ENCODE results near the gene RPL32.

Gene RPL32

DNA sequence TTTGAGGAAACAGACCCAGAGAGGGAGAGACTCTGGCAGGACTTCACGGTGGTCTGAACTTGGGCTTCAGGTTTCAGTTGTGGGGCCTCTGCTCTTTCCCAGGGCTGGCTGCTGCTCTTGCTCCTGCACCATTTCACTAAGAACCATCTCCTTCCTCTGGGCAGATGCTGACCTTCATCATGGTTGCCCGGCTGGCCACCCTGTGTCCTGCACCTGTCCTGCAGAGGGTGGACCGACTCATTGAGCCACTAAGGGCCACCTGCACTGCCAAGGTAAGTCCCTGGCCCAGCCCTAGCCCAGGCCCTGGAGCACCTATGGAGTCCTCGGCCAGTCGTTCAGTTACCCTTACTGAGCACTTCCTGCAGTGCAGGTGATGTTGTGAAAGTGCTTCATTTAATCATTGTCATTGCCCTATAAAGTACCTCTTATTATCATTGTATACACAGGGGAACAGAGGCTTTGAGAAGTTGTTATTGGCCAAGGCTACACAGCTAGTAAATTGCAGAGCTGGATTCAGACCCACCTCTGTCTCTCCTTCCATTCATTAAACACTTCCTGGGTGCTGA, 10.0 kb downstream of the RPL32 start:
- DNase-seq, result no peak

DNA sequence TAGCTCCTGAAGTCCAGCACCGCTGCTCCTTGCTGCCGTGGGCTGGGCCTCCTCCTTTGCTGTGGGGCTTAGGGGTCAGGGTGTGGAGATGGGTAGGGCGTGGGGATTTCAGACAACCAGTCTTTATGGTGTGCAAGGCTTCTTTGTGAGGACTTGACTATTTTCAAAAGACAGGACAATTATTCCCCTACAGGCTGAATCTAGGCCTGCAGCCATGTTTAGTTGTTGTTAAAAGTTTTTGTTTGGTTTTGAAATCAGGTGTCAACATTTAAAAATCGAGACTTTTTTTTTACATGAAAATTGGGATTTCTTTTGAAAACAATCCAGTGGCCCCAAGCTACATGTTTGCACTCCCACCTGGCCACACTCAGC, 10.6 kb downstream of the RPL32 start:
- no peak for DNase-seq

DNA sequence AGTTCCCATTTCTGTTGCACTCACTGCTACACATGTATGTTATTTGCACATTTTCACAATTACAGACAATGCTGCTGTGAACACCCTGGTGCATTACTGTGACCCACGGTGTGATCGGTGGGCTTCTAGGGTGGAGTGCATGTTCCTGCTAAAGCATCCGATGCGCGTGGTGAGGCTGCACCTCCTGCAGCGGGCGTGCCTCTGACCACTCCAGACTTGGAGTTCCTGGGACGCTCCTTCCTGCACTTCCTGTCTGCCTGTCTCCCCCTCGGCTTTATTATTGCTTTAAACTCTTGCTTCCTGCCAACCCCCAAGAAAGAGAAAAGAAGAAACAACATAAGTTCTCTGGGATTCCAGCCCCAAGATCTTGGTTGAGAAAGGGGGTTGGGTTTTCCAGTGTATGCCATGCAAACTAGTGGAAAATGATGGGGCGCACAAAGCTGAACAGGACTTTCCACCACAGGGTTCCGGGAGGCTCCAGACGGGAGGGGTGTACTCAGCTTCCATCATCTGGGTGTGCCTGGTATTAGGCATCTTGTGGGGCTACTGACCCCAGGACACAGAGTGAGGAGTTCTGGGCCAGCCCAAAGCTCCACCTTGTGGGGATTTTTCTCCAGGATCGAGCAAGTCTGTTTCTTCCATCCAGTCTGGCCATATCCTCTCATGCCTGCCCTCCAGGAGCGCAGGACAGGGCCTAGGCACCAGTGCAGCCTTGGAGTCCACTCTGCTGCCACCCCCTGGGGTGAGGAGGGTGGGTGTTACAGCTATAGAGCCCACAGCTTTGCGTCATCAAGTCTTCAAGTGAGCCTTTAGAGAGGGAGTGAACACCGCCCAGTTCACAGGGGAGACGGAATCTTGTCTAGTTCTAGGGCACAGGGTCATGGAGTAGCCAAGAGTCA, 11.2 kb downstream of the RPL32 start:
- no peak for DNase-seq

DNA sequence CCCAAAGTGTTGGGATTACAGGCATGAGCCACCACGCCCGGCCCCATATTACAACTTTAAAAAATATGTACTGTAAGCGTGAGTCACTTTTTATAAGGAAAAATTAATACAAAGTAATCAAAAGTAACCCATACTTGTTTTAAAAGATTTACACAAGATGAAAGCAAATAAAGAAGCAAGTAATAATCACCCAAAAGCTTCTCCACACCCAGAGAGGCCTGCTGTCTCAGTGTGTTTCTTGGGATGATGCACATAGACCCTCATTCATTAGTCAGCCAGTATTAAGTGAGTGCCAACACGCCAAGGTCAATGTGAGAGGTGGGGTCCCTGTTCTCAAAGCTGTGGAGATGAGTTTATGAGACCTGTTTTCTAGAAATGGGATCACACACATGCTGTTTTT, 12.0 kb downstream of the RPL32 start:
- DNase-seq, result no peak

DNA sequence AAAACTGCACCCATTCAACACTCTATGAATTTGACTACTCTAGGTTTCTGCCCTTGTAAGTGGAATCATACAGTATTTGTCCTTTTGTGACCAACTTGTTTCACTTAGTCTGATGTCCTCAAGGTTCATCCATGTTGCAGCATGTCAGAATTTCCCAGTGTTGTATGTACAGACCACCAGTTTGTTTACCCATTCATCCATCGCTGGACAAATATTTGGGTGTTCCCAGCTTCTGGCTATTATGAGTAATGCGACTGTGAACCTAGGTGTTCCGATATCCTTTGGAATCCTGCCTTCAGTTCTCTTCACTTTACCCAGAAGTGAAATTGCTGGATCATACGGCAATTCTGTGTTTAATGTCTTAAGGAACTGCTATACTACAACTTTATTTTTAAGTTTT, 12.6 kb downstream of the RPL32 start:
- no peak for DNase-seq

DNA sequence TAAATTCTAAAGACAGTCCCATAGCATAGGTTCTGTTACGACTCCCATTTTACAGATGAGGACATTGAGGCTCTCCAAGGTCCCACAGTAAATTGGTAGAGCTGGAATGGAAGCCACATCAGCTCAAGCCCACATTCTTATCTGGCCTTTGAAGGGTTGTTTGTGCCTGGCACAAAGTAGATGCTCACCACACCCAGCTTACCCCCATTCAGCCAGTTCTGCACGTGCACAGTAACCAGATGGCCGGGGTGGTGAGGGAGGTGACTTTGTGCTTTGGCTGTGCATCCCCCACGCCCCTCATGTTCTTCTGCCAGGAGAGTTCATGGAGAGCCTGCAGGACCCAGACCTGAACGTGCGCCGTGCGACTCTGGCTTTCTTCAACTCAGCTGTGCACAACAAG, 16.2 kb downstream of the RPL32 start:
- no peak for DNase-seq

DNA sequence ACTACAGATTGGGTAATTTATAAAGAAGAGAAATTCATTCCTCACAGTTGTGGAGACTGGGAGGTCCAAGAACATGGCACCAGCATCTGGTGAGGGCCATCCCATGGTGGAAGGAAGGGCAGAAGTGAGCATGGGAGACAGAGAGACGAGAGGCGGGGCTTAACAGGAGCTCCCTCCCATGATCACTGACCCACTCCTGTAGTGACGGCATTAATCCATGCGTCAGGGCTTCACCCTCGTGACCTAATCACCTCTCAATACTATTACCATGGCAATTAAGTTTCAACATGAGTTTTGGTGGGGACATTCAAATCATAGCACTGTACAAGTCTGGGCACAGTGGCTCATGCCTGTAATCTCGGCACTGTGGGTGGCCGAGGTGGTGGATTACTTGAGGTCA, 17.1 kb downstream of the RPL32 start:
- no peak for DNase-seq

DNA sequence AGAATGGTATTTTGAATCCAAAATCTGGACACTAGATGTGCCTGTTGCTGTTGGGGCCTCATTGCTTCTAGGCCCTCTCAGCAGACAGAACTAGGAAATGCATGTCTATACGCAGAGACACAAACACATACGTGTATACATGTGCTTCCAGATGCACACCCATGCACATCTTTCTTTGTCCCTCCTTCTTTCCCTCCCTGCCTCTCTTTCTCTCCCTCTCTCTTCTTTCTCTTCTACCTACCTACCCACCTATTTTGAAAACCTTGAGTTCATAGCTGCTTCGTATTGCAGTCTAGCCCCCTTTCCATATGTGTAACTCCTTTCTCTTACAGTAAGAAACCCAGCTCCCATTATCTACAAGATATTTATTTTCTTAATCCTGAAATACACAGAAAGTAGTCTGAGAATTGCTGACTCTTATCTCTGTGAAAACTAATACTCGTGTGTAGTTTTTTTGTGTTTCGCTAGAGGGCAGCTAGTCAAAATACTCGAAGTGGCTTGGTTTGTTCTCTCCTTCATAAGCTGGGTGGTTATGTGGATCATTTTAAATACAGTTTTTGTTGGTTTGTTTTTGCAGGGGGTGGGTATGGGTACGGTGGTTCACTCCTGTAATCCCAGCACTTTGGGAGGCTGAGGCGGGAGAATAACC, 18.5 kb downstream of the RPL32 start:
- no peak for DNase-seq

DNA sequence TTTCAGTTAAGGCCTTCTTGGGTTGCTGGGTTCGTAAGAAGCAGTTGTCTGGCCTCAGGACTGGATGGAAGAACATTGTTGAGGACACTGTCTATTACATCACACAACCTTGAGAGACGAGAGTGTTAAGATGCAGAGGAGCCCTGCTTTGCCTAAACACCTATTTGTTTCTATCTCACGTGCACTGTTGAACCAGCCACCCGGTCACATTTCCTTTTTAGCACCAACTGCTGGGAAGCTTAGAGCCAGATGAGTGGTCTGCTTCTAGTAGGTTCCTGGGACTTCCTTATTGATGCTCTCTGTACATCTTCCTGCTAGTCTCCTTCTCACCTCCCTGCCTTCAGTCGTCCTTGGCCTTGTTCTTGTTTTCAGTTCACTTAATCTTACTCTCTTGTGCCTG, 22.6 kb downstream of the RPL32 start:
- no peak for DNase-seq

DNA sequence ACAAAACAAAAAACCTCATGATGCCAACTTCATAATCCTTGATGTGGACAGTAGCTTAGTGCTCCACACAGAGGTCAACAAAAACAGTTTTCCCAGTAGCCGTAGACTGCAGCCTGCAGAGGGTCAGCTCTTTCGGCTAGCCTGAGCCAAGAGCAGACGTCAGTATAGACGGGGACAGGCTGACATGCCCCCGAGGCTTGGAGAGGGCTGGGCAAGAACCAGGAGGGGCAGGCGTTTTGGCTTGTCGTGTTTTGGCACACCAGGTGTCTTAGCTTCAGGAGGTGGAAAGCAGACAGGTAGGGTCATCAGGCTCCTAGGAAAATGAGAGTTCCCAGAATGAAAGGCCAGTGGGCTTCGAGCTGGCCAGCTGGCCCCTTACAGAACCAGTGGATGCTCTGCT, 23.1 kb downstream of the RPL32 start:
- DNase-seq, result no peak

DNA sequence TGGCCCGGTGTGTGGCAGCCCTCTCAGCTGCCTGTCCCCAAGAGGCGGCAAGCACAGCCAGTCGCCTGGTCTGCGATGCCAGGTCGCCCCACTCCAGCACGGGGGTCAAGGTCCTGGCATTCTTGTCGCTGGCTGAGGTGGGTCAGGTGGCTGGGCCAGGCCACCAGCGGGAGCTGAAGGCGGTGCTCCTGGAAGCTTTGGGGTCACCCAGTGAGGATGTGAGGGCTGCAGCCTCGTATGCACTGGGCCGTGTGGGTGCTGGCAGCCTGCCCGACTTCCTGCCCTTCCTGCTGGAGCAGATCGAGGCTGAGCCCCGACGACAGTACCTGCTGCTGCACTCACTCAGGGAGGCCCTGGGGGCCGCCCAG, 24.0 kb downstream of the RPL32 start:
- no peak for DNase-seq

DNA sequence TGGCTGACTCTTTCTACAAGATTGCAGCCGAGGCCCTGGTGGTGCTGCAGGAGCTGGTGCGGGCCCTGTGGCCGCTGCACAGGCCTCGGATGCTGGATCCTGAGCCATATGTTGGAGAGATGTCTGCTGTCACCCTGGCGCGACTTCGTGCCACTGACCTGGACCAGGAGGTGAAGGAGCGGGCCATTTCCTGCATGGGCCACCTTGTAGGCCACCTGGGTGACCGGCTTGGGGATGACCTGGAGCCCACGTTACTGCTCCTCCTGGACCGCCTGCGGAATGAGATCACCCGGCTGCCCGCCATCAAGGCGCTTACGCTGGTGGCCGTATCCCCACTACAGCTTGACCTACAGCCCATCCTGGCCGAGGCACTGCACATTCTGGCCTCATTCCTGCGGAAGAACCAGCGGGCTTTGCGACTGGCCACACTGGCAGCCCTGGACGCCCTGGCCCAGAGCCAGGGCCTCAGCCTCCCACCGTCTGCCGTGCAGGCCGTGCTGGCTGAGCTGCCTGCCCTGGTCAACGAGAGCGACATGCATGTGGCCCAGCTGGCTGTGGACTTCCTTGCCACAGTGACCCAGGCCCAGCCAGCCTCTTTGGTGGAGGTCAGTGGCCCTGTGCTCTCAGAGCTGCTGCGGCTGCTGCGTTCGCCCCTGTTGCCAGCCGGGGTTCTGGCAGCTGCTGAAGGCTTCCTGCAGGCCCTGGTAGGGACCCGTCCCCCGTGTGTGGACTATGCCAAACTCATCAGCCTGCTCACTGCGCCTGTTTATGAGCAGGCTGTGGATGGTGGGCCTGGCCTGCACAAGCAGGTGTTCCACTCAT, 24.6 kb downstream of the RPL32 start:
- no peak for DNase-seq

DNA sequence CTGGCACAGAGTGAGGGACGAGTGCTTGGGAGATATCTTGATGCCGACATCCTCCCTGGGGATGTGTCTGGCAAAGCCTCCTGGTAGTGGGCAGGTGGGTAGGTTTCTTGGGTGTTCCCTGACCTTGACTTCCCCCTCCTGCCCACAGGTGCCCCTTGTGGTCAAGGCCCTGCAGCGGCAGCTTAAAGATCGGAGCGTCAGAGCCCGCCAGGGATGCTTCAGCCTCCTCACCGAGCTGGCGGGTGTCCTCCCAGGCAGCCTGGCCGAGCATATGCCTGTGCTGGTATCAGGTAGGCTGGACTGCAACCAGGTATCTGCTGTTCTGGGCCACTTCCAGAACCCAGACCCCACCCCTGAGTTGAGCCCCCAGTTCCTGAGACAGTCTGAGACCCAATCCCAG, 25.6 kb downstream of the RPL32 start:
- no peak for DNase-seq

DNA sequence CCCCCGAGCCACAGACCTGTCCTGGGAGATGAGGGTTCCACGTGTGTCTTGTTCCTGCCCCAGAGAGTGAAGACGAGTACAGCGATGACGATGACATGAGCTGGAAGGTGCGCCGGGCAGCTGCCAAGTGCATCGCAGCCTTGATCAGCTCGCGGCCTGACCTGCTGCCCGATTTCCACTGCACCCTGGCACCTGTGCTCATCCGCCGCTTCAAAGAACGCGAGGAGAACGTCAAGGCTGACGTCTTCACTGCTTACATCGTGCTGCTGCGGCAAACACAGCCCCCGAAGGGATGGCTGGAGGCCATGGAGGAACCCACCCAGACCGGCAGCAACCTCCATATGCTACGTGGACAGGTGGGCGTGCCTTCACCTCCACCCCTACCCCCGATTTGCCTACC, 26.3 kb downstream of the RPL32 start:
- DNase-seq, result no peak

DNA sequence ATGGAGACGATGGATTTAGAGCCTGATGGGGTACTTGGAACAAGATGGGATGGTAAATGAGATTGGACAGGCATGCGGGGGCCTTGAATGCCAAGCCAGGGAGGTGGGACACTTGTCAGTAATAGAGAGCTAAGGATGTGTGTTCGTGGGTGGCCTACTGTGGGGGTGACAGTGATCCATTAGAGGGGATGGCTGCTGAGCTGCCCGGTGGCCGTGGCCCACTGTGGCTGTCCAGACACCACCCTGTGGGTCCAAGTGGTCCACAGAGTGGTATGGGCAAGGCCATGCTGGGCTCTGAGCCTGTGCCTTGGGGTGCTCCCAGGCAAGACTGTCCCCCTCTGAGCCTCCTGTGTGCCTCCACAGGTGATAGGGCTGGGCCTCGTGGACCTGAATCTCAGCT, 27.4 kb downstream of the RPL32 start:
- no peak for DNase-seq

DNA sequence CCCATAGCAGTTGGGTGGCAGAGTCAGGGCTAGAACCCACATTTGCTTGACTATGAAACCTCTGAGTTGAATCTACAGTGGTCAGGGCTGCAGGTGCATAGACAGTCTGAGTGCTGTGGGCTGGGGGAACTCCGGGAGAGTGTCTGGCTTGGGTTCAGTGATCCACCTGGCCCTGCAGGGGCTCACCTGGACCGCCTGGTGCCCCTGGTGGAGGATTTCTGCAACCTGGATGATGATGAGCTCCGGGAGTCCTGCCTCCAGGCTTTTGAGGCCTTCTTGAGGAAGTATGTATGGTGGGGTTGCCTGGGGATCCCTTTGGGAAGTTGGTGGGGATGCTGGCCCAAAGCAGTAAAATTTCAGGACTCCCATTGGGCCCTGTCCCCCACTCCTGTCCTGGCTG, 28.6 kb downstream of the RPL32 start:
- DNase-seq, result no peak

DNA sequence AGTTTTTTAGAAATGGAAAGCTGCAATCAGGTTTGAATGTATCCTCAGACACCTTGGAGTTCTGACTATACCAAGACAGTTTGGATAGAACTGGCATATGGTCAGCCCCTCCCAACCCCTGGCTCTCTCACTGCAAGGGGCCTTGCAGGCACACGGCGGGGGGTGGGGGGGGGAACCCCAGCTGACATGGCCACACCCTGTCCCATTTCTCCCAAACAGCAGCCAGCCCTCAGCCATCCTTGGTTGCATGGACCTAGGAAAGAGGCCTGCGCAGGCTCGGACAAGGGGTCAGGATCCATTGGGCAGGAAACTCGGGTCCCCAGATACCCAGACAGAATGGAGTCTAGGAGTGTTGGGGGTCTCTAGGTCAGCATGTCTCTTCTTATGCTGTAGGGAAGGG, 30.4 kb downstream of the RPL32 start:
- DNase-seq, result no peak

DNA sequence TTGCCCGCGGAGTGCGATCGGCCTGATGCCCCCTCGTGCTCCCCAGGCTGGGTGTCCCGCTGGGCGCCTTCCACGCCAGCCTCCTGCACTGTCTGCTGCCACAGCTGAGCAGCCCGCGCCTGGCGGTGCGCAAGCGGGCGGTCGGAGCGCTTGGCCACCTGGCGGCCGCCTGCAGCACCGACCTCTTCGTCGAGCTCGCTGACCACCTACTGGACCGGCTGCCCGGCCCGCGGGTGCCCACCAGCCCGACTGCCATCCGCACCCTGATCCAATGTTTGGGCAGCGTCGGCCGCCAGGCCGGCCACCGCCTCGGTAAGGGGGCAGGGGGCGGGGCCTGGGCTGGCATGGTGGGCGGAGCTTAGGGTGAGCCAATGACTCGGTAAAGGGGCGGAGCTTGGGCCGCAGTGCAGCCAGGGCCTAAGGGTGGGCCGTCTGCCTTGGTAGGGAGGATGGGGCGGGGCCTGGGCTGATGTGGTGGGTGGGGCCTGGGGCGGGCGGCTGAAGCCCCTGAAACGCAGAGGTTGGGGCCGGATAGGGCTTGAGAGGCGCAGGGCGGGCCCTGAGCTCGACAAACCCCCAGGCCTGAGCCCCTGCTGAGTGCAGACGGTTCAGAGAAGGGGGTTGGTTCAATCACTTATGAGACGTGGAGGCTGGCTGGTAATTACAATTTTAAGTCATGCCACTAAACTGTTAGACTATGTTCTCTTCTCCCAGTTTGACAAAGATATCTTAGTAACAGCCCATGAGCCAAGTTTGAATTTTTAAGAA, 31.2 kb downstream of the RPL32 start:
- peak; percentile 84 for DNase-seq

DNA sequence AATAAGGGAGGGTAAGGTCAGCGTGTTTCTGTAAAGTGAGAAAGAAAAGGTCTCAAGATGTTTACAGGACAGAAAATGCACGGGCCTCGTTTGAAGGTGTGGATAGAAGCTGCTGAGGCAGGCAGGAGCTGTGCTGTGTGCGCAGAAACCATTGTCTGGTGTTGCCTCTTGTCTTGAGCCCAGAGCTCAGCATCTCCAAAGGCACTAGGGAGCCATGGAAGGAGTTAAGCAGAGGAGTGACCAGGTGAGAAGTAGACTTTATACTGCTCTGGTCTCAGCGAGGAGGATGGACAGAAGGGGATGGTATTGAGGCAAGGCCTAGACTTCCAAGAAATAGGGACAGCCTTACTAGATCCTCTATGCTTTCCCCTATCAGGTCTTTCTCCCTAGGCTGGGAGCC, 31.9 kb downstream of the RPL32 start:
- no peak for DNase-seq

DNA sequence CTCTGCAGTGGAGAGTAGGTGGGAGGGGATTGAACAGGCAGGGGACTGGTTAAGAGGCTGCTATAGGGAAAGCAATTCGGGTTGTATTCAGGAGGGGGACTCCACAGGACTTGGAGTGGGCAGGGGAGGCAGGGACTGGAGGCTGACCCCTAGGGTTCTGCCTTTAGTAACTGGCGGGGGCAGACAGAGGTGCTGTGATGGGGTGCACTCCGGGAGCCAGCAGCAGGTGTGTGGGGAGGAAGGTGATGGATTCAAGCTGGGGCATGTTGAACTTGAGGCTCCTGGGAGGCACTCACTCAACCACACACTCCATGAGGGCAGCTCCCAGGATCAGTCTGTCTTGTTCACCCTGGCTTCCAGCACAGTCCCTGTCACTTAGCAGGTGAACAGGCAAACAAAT, 32.4 kb downstream of the RPL32 start:
- no peak for DNase-seq

DNA sequence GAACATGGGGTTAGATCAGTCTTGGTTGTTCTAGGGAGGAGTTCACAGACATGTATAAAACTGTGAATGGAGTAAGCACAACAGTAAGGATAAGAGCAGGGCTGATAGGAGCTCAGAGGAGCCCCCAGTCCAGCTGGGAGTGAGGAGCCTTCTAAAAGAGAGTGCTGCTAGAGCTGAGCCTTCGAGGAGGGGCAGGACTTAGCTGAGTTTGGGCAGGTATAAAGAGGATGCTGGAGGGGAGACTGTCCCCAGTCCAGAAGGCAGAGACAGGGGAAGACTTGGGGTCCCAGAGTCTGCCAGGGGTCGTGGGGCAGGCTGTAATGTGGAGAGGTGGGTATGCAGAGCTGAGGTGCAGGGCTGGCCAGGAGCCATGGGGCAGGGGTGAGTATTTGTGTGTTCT, 32.8 kb downstream of the RPL32 start:
- DNase-seq, result no peak

DNA sequence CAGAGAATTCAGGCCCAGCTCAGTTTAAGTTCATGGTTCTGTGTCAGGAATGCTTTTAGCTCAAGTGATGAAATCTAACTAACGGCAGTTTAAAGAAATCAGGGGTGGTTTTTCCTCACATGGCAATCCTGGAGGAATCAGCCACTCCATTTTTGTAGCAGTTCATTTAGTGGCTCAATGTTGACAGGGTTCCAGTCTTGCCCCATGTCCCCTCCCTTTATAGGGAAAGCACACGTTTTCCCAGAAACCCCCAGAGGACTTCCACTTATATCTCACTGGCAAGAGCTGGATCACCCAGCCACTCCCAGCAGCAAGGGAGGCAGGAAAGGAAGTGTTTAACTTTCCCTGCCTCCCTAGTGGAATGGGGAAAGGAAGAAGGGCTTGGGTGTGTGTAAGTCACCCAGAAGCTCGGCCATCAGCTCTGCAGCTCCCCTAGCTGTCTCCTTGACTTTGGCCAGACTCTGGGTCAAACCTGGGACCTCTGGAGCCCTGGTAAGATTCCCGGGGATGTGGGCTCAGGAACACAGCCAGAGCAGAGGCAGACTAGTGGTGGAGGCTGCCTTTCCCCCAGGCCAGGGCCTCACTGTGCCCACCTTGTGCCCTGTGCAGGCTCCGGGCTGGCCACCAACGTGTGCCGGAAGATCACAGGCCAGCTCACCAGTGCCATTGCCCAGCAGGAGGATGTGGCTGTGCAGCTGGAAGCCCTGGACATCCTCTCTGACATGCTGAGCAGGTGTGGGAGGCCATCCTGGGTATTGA, 33.6 kb downstream of the RPL32 start:
- no peak for DNase-seq
